Activated gamma-delta T cell (primary cell): Measurements from ENCODE around the gene GRID2.

ENCODE experiments used
- DNase-seq: peaks from one replicate; lab custom pipeline; 2025; lab: John Stamatoyannopoulos, UW

Gene GRID2

GRCh38 chr4:93407493-93408275 lies 1103.9 kb downstream of the GRID2 start:
- DNase-seq, result no peak

- no peak for DNase-seq
These were observed 1105.3 kb downstream of the GRID2 start for GRCh38 chr4:93409035-93409434.

GRCh38 chr4:93414041-93414550 lies 1110.3 kb downstream of the GRID2 start:
- no peak for DNase-seq

GRCh38 chr4:93416344-93417128 lies 1112.8 kb downstream of the GRID2 start:
- no peak for DNase-seq

- no peak for DNase-seq
These were observed 1127.6 kb downstream of the GRID2 start for GRCh38 chr4:93431371-93431770.

GRCh38 chr4:93433840-93434239 lies 1130.1 kb downstream of the GRID2 start:
- no peak for DNase-seq

GRCh38 chr4:93436000-93436626 lies 1132.3 kb downstream of the GRID2 start:
- DNase-seq, result no peak

- DNase-seq, result no peak
These were observed 1134.2 kb downstream of the GRID2 start for GRCh38 chr4:93437991-93438390.

- DNase-seq, result no peak
These were observed 1141.1 kb downstream of the GRID2 start for GRCh38 chr4:93444860-93445259.

- DNase-seq, result no peak
These were observed 1142.3 kb downstream of the GRID2 start for GRCh38 chr4:93446038-93446437.

GRCh38 chr4:93448691-93449293 lies 1145.0 kb downstream of the GRID2 start:
- no peak for DNase-seq

GRCh38 chr4:93451954-93452353 lies 1148.2 kb downstream of the GRID2 start:
- no peak for DNase-seq

- no peak for DNase-seq
These were observed 1157.8 kb downstream of the GRID2 start for GRCh38 chr4:93461541-93461940.

- DNase-seq, result no peak
These were observed 1162.7 kb downstream of the GRID2 start for GRCh38 chr4:93466446-93466845.

- no peak for DNase-seq
These were observed 1163.9 kb downstream of the GRID2 start for GRCh38 chr4:93467484-93468155.

GRCh38 chr4:93469560-93469959 lies 1165.8 kb downstream of the GRID2 start:
- no peak for DNase-seq

- no peak for DNase-seq
These were observed 1172.0 kb downstream of the GRID2 start for GRCh38 chr4:93475730-93476129.

- DNase-seq, result no peak
These were observed 1175.0 kb downstream of the GRID2 start for GRCh38 chr4:93478805-93479204.

- DNase-seq, result no peak
These were observed 1176.7 kb downstream of the GRID2 start for GRCh38 chr4:93480452-93480851.

GRCh38 chr4:93495346-93495745 lies 1191.6 kb downstream of the GRID2 start:
- no peak for DNase-seq

GRCh38 chr4:93501244-93501643 lies 1197.5 kb downstream of the GRID2 start:
- DNase-seq, result no peak

- DNase-seq, result no peak
These were observed 1198.2 kb downstream of the GRID2 start for GRCh38 chr4:93501946-93502345.
